Measurements from ENCODE around the gene DIP2B. TPM values are rescaled to one million over a fixed set of nuclear protein-coding genes. Genes with fewer than 3 reads are reported as not detected.

The DIP2B gene
- total RNA-seq (23.3 TPM), polyA plus RNA-seq (ENCODE audit: insufficient read depth, low read depth, low replicate concordance) (4.6 TPM)
- long read RNA-seq, donor 1, partial matches to known transcripts: 6 of 8 reads
- long read RNA-seq, donor 1, other reads (novel, unspliced or antisense): 0 of 8 reads
- long read RNA-seq, donor 2, full-length matches to known transcripts: 1 of 7 reads
- long read RNA-seq, donor 2, partial matches to known transcripts: 6 of 7 reads
- long read RNA-seq, donor 2, other reads (novel, unspliced or antisense): 0 of 7 reads
- long read RNA-seq, donor 3, partial matches to known transcripts: 18 of 18 reads
- long read RNA-seq, donor 3, other reads (novel, unspliced or antisense): 0 of 18 reads
- long read RNA-seq, donor 4, full-length matches to known transcripts: 2 of 8 reads
- long read RNA-seq, donor 4, partial matches to known transcripts: 6 of 8 reads
- long read RNA-seq, donor 4, other reads (novel, unspliced or antisense): 0 of 8 reads
- long read RNA-seq, donor 5: 0 reads
- long read RNA-seq, donor 6, full-length matches to known transcripts: 1 of 1 reads
- long read RNA-seq, donor 6, partial matches to known transcripts: 0 of 1 reads
- long read RNA-seq, donor 6, other reads (novel, unspliced or antisense): 0 of 1 reads
- long read RNA-seq, donor 7, full-length matches to known transcripts: 1 of 15 reads
- long read RNA-seq, donor 7, partial matches to known transcripts: 6 of 15 reads
- long read RNA-seq, donor 7, other reads (novel, unspliced or antisense): 8 of 15 reads
- long read RNA-seq, donor 8: 0 reads
- long read RNA-seq, donor 9: 0 reads
- long read RNA-seq, donor 10, partial matches to known transcripts: 5 of 5 reads
- long read RNA-seq, donor 10, other reads (novel, unspliced or antisense): 0 of 5 reads

GRCh38 chr12:50504798-50505674, at the start of gene DIP2B:
TSS of gene DIP2B (plus strand) at chr12:50504985. CDS start at chr12:50505141, 156 bp downstream.
- peak; percentile 98 for TF ChIP-seq CTCF (IDR thresholded peaks at IDR 0.05; ENCODE audit: borderline replicate concordance, extremely low read depth, insufficient read depth)
- Histone ChIP-seq H3K36me3 (ENCODE audit: control insufficient read depth in 2 of 3, insufficient read depth in 3 of 3, low read length in 3 of 3) (no peaks in the 10 kb centered on the region), H3K4me1 (ENCODE audit: control insufficient read depth in 2 of 3, insufficient read depth in 2 of 3, low read depth in 1 of 3, low read length in 3 of 3) (peaks cover 0 to 18% (median 14%) of the 10 kb centered on the region in 3 donors), H3K9me3 (ENCODE audit: control insufficient read depth in 2 of 3, insufficient read depth in 1 of 3, low read length in 3 of 3) (no peaks in the 10 kb centered on the region), H3K9ac (ENCODE audit: low read length in 3 of 3) (peak within 1 kb of the TSS; percentile 74 to 95 (median 91)), H3K27me3 (ENCODE audit: control insufficient read depth, insufficient read depth, low read length) (no peaks in the 10 kb centered on the region), H3K27ac (ENCODE audit: low read depth in 2 of 2, low read length in 2 of 2) (peak within 1 kb of the TSS; percentile 94 to 96), H3K4me3 (ENCODE audit: low read length in 3 of 3) (peak within 1 kb of the TSS; percentile 79 to 92 (median 86))
- no peak for FAIRE-seq
- intact Hi-C loops (cut with DNase I): no loop called here
- peak; percentile 95 to 99 (median 96) for DNase-seq

GRCh38 chr12:50458606-50459005, 46.2 kb upstream of the DIP2B start:
- FAIRE-seq (no peak), DNase-seq (no peak)
- no peaks in the 10 kb centered on the region for H3K27me3 ChIP-seq (ENCODE audit: control insufficient read depth, insufficient read depth, low read length)
- no peak for TF ChIP-seq CTCF (IDR thresholded peaks at IDR 0.05; ENCODE audit: borderline replicate concordance, extremely low read depth, insufficient read depth)
- intact Hi-C loops (cut with DNase I): no loop called here
- H3K9ac ChIP-seq (ENCODE audit: low read length in 3 of 3): no peak overlapping the region
- peaks cover 5 to 19% (median 6%) of the 10 kb centered on the region in 3 donors for H3K36me3 ChIP-seq (ENCODE audit: control insufficient read depth in 2 of 3, insufficient read depth in 3 of 3, low read length in 3 of 3)
- no peaks in the 10 kb centered on the region for H3K4me1 ChIP-seq (ENCODE audit: control insufficient read depth in 2 of 3, insufficient read depth in 2 of 3, low read depth in 1 of 3, low read length in 3 of 3)
- no peak overlapping the region for H3K27ac ChIP-seq (ENCODE audit: low read depth in 2 of 2, low read length in 2 of 2)
- no peak overlapping the region for H3K4me3 ChIP-seq (ENCODE audit: low read length in 3 of 3)
- H3K9me3 ChIP-seq (ENCODE audit: control insufficient read depth in 2 of 3, insufficient read depth in 1 of 3, low read length in 3 of 3): no peaks in the 10 kb centered on the region

GRCh38 chr12:50467439-50467838, 37.3 kb upstream of the DIP2B start:
- no peak for FAIRE-seq
- Histone ChIP-seq H3K36me3 (ENCODE audit: control insufficient read depth in 2 of 3, insufficient read depth in 3 of 3, low read length in 3 of 3) (peaks cover 8 to 17% (median 16%) of the 10 kb centered on the region in 3 donors), H3K4me3 (ENCODE audit: low read length in 3 of 3) (no peak overlapping the region), H3K9me3 (ENCODE audit: control insufficient read depth in 2 of 3, insufficient read depth in 1 of 3, low read length in 3 of 3) (no peaks in the 10 kb centered on the region), H3K27ac (ENCODE audit: low read depth in 2 of 2, low read length in 2 of 2) (no peak overlapping the region), H3K27me3 (ENCODE audit: control insufficient read depth, insufficient read depth, low read length) (no peaks in the 10 kb centered on the region), H3K4me1 (ENCODE audit: control insufficient read depth in 2 of 3, insufficient read depth in 2 of 3, low read depth in 1 of 3, low read length in 3 of 3) (no peaks in the 10 kb centered on the region), H3K9ac (ENCODE audit: low read length in 3 of 3) (no peak overlapping the region)
- TF ChIP-seq CTCF (IDR thresholded peaks at IDR 0.05; ENCODE audit: borderline replicate concordance, extremely low read depth, insufficient read depth): no peak
- intact Hi-C loops (cut with DNase I): no loop called here
- DNase-seq: no peak
